ENCODE measurements around the gene SH3BP2. TPM values are rescaled to one million over a fixed set of nuclear protein-coding genes. Genes with fewer than 3 reads are reported as not detected.

SH3BP2 gene
- total RNA-seq, 2 donors from 2014 or later, result 24.3 to 41.3 TPM

DNA sequence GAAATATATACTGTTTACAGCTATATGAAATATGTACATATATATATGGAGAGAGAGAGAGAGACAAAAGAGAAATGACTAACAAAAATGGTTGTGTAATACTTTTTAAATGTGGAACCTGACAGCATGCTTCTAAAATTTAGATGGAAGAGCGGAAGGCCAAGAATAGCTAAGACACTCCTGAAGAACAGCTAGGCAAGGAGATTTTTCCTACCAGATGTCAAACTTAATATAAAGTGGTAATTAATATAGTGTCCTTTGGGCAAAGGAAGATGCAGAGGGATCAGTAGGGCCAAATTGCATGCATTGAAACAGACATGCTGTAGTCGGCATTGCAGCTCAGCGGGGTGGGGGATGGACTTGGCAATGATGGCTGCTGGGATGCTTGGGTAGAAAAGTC is 96.0 kb downstream of the SH3BP2 start:
- intact Hi-C loops (cut with DNase I), result no loop called here
- no peak overlapping the region for H3K27ac ChIP-seq
- no peak for TF ChIP-seq POLR2AphosphoS5 (IDR thresholded peaks at IDR 0.05)
- TF ChIP-seq POLR2A (IDR thresholded peaks at IDR 0.05), result no peak
- TF ChIP-seq, protein P1, sequence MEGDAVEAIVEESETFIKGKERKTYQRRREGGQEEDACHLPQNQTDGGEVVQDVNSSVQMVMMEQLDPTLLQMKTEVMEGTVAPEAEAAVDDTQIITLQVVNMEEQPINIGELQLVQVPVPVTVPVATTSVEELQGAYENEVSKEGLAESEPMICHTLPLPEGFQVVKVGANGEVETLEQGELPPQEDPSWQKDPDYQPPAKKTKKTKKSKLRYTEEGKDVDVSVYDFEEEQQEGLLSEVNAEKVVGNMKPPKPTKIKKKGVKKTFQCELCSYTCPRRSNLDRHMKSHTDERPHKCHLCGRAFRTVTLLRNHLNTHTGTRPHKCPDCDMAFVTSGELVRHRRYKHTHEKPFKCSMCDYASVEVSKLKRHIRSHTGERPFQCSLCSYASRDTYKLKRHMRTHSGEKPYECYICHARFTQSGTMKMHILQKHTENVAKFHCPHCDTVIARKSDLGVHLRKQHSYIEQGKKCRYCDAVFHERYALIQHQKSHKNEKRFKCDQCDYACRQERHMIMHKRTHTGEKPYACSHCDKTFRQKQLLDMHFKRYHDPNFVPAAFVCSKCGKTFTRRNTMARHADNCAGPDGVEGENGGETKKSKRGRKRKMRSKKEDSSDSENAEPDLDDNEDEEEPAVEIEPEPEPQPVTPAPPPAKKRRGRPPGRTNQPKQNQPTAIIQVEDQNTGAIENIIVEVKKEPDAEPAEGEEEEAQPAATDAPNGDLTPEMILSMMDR (IDR thresholded peaks at IDR 0.05), result no peak
- no peaks in the 10 kb centered on the region for H3K9me3 ChIP-seq
- H3K4me1 ChIP-seq (replicated peaks), result no peaks in the 10 kb centered on the region
- H3K36me3 ChIP-seq, result peaks cover 0 to 4% of the 10 kb centered on the region in 2 donors
- WGBS, result 97% methylated on average over 3 of the region's 3 CpGs
- no peak overlapping the region for H3K4me3 ChIP-seq
- no peak for DNase-seq (ENCODE audit: low spot score)
- no peaks in the 10 kb centered on the region for H3K27me3 ChIP-seq (replicated peaks; ENCODE audit: insufficient read depth)

Other genes with a start within 250 kb of the SH3BP2 start
- gene TNIP2, start 36.7 kb upstream of the SH3BP2 start, total RNA-seq, result 10 to 100 TPM; 54.8 to 94.0 TPM
- gene ADD1, start 50.8 kb downstream of the SH3BP2 start, total RNA-seq, result 100 to 1,000 TPM; 164 to 321 TPM
- gene NOP14, start 170.3 kb downstream of the SH3BP2 start, total RNA-seq, result 10 to 100 TPM; 16.0 to 17.8 TPM
- 10 to 100 TPM in 1 of 2 donors, 1 to 10 TPM in 1; 3.4 to 18.9 TPM for gene GRK4, start 170.5 kb downstream of the SH3BP2 start, total RNA-seq

All from prostate gland (tissue), 2 donors.